ENCODE results near the gene CDC40.

The CDC40 gene

DNA sequence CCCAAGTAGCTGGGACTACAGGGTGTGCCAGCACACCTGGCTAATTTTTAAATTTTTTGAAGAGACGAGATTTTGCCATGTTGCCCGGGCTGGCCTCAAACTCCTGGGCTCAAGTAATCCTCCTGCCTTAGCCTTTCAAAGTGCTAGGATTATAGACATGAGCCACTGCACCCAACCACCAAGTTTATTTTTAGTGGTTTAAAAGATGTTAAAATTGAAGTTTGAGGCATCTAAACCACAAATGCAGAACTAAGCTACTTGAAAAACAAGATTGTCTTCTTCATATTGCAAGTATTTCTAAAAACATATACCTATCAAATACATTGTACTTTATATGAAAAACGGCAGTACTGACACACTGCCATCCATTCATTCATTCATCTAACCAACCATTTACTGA is 32.4 kb upstream of the CDC40 start:
- no peaks in the 10 kb centered on the region for H3K9me3 ChIP-seq (ENCODE audit: insufficient read depth, low read depth, low read length)
- H3K4me1 ChIP-seq (ENCODE audit: control insufficient read depth in 1 of 2, insufficient read depth in 2 of 2, low read length in 2 of 2), result no peaks in the 10 kb centered on the region
- H2AK5ac ChIP-seq (ENCODE audit: low read length), result no peak overlapping the region
- H3K14ac ChIP-seq (ENCODE audit: low read length), result no peak overlapping the region
- H2BK120ac ChIP-seq (ENCODE audit: insufficient read depth, low read length, poor library complexity), result no peak overlapping the region
- no peak overlapping the region for H4K91ac ChIP-seq (ENCODE audit: low read depth, low read length)
- H3K4ac ChIP-seq (ENCODE audit: low read depth, low read length), result no peak overlapping the region
- no peak overlapping the region for H2AFZ ChIP-seq (ENCODE audit: insufficient read depth, low read length, poor library complexity)
- H4K12ac ChIP-seq (ENCODE audit: low read depth, low read length), result no peak overlapping the region
- no CpG with 5 or more reads among the region's 3 CpGs for WGBS (ENCODE audit: extremely low coverage, insufficient coverage, insufficient read length)
- no peak overlapping the region for H3K9ac ChIP-seq (ENCODE audit: low read length)
- H3K27me3 ChIP-seq (ENCODE audit: insufficient read depth, low read length), result no peaks in the 10 kb centered on the region
- no peak for DNase-seq
- no peak overlapping the region for H3K27ac ChIP-seq (ENCODE audit: low read depth, low read length)
- H3K79me1 ChIP-seq (ENCODE audit: low read length), result no peaks in the 10 kb centered on the region
- no peak overlapping the region for H2BK5ac ChIP-seq (ENCODE audit: low read depth, low read length, poor library complexity)
- H4K8ac ChIP-seq (ENCODE audit: low read depth, low read length), result no peak overlapping the region
- H3K79me2 ChIP-seq (ENCODE audit: control insufficient read depth, insufficient read depth, low read length, poor library complexity), result no peaks in the 10 kb centered on the region
- no peak overlapping the region for H2BK12ac ChIP-seq (ENCODE audit: low read length)
- H3K4me3 ChIP-seq (ENCODE audit: low read depth, low read length), result no peak overlapping the region
- H3K4me2 ChIP-seq (ENCODE audit: low read length), result no peak overlapping the region
- H3K36me3 ChIP-seq (ENCODE audit: control insufficient read depth in 1 of 2, insufficient read depth in 2 of 2, low read length in 2 of 2), result no peaks in the 10 kb centered on the region
- no peak overlapping the region for H3K18ac ChIP-seq (ENCODE audit: low read length)
- H3K23ac ChIP-seq (ENCODE audit: low read length), result no peak overlapping the region

- H4K91ac ChIP-seq (ENCODE audit: low read depth, low read length), result no peak overlapping the region
- no peaks in the 10 kb centered on the region for H3K36me3 ChIP-seq (ENCODE audit: control insufficient read depth in 1 of 2, insufficient read depth in 2 of 2, low read length in 2 of 2)
- H3K4me2 ChIP-seq (ENCODE audit: low read length), result no peak overlapping the region
- H3K9me3 ChIP-seq (ENCODE audit: insufficient read depth, low read depth, low read length), result no peaks in the 10 kb centered on the region
- H2BK12ac ChIP-seq (ENCODE audit: low read length), result no peak overlapping the region
- H4K8ac ChIP-seq (ENCODE audit: low read depth, low read length), result no peak overlapping the region
- no peak overlapping the region for H3K18ac ChIP-seq (ENCODE audit: low read length)
- no peak overlapping the region for H4K12ac ChIP-seq (ENCODE audit: low read depth, low read length)
- no peak overlapping the region for H2AFZ ChIP-seq (ENCODE audit: insufficient read depth, low read length, poor library complexity)
- H3K9ac ChIP-seq (ENCODE audit: low read length), result no peak overlapping the region
- DNase-seq, result no peak
- no peaks in the 10 kb centered on the region for H3K79me1 ChIP-seq (ENCODE audit: low read length)
- no peaks in the 10 kb centered on the region for H3K27me3 ChIP-seq (ENCODE audit: insufficient read depth, low read length)
- no peak overlapping the region for H2AK5ac ChIP-seq (ENCODE audit: low read length)
- H3K23ac ChIP-seq (ENCODE audit: low read length), result no peak overlapping the region
- WGBS (ENCODE audit: extremely low coverage, insufficient coverage, insufficient read length), result no CpG with 5 or more reads among the region's 1 CpG
- no peaks in the 10 kb centered on the region for H3K4me1 ChIP-seq (ENCODE audit: control insufficient read depth in 1 of 2, insufficient read depth in 2 of 2, low read length in 2 of 2)
- no peaks in the 10 kb centered on the region for H3K79me2 ChIP-seq (ENCODE audit: control insufficient read depth, insufficient read depth, low read length, poor library complexity)
- H3K4me3 ChIP-seq (ENCODE audit: low read depth, low read length), result no peak overlapping the region
- no peak overlapping the region for H3K27ac ChIP-seq (ENCODE audit: low read depth, low read length)
- H3K14ac ChIP-seq (ENCODE audit: low read length), result no peak overlapping the region
- H3K4ac ChIP-seq (ENCODE audit: low read depth, low read length), result no peak overlapping the region
- no peak overlapping the region for H2BK5ac ChIP-seq (ENCODE audit: low read depth, low read length, poor library complexity)
- no peak overlapping the region for H2BK120ac ChIP-seq (ENCODE audit: insufficient read depth, low read length, poor library complexity)
These were observed 21.7 kb upstream of the CDC40 start for GRCh38 chr6:110158479-110158878.

DNA sequence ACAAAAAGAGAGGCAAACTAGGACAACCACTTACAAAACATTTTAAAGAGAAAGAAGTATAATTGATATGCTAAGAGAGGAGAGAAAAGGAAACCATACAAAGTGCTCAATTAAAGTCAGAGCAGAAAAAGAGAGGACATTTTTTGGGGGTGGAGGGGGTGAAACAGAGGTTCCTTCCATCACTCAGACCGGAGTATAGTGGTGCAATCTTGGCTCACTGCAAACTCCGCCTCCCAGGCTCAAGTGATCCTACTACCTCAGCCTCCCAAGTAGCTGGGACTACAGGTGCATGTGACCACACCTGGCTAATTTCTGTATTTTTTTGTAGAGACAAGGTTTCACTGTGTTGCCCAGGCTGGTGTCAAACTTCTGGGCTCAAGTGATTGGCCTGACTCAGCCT is 10.1 kb upstream of the CDC40 start:
- no peak overlapping the region for H3K4ac ChIP-seq (ENCODE audit: low read depth, low read length)
- H3K4me3 ChIP-seq (ENCODE audit: low read depth, low read length), result no peak overlapping the region
- H3K27me3 ChIP-seq (ENCODE audit: insufficient read depth, low read length), result no peaks in the 10 kb centered on the region
- H2AFZ ChIP-seq (ENCODE audit: insufficient read depth, low read length, poor library complexity), result no peak overlapping the region
- H2BK12ac ChIP-seq (ENCODE audit: low read length), result no peak overlapping the region
- DNase-seq, result no peak
- WGBS (ENCODE audit: extremely low coverage, insufficient coverage, insufficient read length), result no CpG with 5 or more reads among the region's 2 CpGs
- H2BK5ac ChIP-seq (ENCODE audit: low read depth, low read length, poor library complexity), result no peak overlapping the region
- no peaks in the 10 kb centered on the region for H3K4me1 ChIP-seq (ENCODE audit: control insufficient read depth in 1 of 2, insufficient read depth in 2 of 2, low read length in 2 of 2)
- H3K18ac ChIP-seq (ENCODE audit: low read length), result no peak overlapping the region
- no peak overlapping the region for H3K27ac ChIP-seq (ENCODE audit: low read depth, low read length)
- no peaks in the 10 kb centered on the region for H3K36me3 ChIP-seq (ENCODE audit: control insufficient read depth in 1 of 2, insufficient read depth in 2 of 2, low read length in 2 of 2)
- no peak overlapping the region for H4K91ac ChIP-seq (ENCODE audit: low read depth, low read length)
- H3K14ac ChIP-seq (ENCODE audit: low read length), result no peak overlapping the region
- no peak overlapping the region for H3K23ac ChIP-seq (ENCODE audit: low read length)
- H2BK120ac ChIP-seq (ENCODE audit: insufficient read depth, low read length, poor library complexity), result no peak overlapping the region
- no peaks in the 10 kb centered on the region for H3K79me2 ChIP-seq (ENCODE audit: control insufficient read depth, insufficient read depth, low read length, poor library complexity)
- H4K12ac ChIP-seq (ENCODE audit: low read depth, low read length), result no peak overlapping the region
- H3K79me1 ChIP-seq (ENCODE audit: low read length), result no peaks in the 10 kb centered on the region
- no peak overlapping the region for H3K9ac ChIP-seq (ENCODE audit: low read length)
- no peak overlapping the region for H2AK5ac ChIP-seq (ENCODE audit: low read length)
- no peaks in the 10 kb centered on the region for H3K9me3 ChIP-seq (ENCODE audit: insufficient read depth, low read depth, low read length)
- H4K8ac ChIP-seq (ENCODE audit: low read depth, low read length), result no peak overlapping the region
- H3K4me2 ChIP-seq (ENCODE audit: low read length), result no peak overlapping the region

DNA sequence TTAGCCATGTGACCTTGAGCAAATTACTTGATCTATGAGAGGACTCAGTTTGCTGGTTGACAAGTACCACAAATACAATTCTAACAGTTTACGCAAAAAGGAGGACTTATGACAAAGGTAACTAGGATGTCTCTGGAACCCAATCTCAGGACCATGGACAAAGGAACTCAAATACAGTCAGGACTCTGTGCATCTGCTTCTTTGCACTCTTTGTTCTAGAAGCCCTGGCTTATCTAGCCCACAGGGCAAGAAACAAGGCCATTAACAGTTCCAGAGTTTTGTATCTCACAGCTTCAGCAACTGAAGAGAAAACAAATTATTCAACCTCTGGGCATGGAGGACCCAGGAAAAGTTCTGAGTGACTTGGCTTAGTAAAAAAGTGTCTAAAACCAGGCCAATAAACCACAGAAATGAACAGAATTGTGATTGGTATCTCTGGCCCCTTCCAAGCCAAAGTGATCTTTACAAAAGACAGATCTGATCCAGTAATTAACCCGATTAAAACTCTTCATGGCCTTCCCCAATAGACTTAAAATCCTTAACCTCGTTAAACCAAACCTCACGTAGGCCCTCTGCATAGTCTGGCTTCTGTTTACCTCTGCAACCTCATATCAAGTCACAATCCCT is 6.6 kb upstream of the CDC40 start:
- no peak for DNase-seq
- Histone ChIP-seq H3K36me3 (ENCODE audit: control insufficient read depth in 1 of 2, insufficient read depth in 2 of 2, low read length in 2 of 2) (no peaks in the 10 kb centered on the region), H3K9me3 (ENCODE audit: insufficient read depth, low read depth, low read length) (no peaks in the 10 kb centered on the region), H2AFZ (ENCODE audit: insufficient read depth, low read length, poor library complexity) (no peak overlapping the region), H3K79me1 (ENCODE audit: low read length) (no peaks in the 10 kb centered on the region), H3K23ac (ENCODE audit: low read length) (no peak overlapping the region), H3K4me3 (ENCODE audit: low read depth, low read length) (no peak overlapping the region), H3K4me2 (ENCODE audit: low read length) (no peak overlapping the region), H4K8ac (ENCODE audit: low read depth, low read length) (no peak overlapping the region), H3K27me3 (ENCODE audit: insufficient read depth, low read length) (no peaks in the 10 kb centered on the region), H3K27ac (ENCODE audit: low read depth, low read length) (no peak overlapping the region), H2BK120ac (ENCODE audit: insufficient read depth, low read length, poor library complexity) (no peak overlapping the region), H3K18ac (ENCODE audit: low read length) (no peak overlapping the region), H3K4me1 (ENCODE audit: control insufficient read depth in 1 of 2, insufficient read depth in 2 of 2, low read length in 2 of 2) (no peaks in the 10 kb centered on the region), H4K91ac (ENCODE audit: low read depth, low read length) (no peak overlapping the region), H2BK5ac (ENCODE audit: low read depth, low read length, poor library complexity) (no peak overlapping the region), H4K12ac (ENCODE audit: low read depth, low read length) (no peak overlapping the region), H2BK12ac (ENCODE audit: low read length) (no peak overlapping the region), H3K9ac (ENCODE audit: low read length) (no peak overlapping the region), H2AK5ac (ENCODE audit: low read length) (no peak overlapping the region), H3K4ac (ENCODE audit: low read depth, low read length) (no peak overlapping the region), H3K14ac (ENCODE audit: low read length) (no peak overlapping the region), H3K79me2 (ENCODE audit: control insufficient read depth, insufficient read depth, low read length, poor library complexity) (no peaks in the 10 kb centered on the region)
- WGBS (ENCODE audit: extremely low coverage, insufficient coverage, insufficient read length), result no CpG with 5 or more reads among the region's 4 CpGs

All from trophoblast cell (in vitro differentiated cells and primary cell).